ENCODE measurements around the gene ATP6V1G3.

DNA sequence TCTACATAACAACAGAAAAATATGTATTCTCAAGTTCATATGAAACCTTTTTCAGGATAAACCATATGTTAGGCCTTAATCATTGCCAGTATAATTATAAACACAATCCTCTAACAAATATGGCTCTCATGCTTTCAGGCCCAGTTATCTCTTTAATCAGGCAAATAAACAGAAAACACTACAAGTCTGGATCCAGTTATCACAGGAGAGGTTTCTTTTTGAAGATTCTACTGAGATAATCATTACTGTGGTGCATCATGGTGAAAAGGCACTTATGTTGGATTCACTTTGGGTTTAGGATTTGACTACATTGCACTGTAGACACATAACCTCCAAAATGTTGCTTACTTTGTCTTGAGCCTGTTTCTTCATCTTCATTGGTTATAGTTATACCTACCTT, 8.4 kb upstream of the ATP6V1G3 start:
- TF ChIP-seq, protein P1, sequence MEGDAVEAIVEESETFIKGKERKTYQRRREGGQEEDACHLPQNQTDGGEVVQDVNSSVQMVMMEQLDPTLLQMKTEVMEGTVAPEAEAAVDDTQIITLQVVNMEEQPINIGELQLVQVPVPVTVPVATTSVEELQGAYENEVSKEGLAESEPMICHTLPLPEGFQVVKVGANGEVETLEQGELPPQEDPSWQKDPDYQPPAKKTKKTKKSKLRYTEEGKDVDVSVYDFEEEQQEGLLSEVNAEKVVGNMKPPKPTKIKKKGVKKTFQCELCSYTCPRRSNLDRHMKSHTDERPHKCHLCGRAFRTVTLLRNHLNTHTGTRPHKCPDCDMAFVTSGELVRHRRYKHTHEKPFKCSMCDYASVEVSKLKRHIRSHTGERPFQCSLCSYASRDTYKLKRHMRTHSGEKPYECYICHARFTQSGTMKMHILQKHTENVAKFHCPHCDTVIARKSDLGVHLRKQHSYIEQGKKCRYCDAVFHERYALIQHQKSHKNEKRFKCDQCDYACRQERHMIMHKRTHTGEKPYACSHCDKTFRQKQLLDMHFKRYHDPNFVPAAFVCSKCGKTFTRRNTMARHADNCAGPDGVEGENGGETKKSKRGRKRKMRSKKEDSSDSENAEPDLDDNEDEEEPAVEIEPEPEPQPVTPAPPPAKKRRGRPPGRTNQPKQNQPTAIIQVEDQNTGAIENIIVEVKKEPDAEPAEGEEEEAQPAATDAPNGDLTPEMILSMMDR (IDR thresholded peaks at IDR 0.05; ENCODE audit: insufficient read depth, low read length, poor library complexity, severe bottlenecking), result no peak
- TF ChIP-seq EZH2phosphoT487 (conservative IDR thresholded peaks at IDR 0.05; ENCODE audit: low read length), result no peak

Data from SU-DHL-6 (cell line).